LHCN-M2 (cell line): ENCODE results near the gene DFFB. TPM values are rescaled to one million over a fixed set of nuclear protein-coding genes. Genes with fewer than 3 reads are reported as not detected.

Experiments used
- DNase-seq: peaks from one replicate; pipeline ENCODE4 v3.0.0-alpha.2; 2012; ENCODE audit warnings: low read depth
- total RNA-seq: library from RNA; depleted of rRNA; stranded (reverse); fragments of >200 nt; gene quantifications from 2 replicates; pipeline ENCODE4 v1.2.3, GENCODE V29; 2014; rRNA removed

DFFB gene
- total RNA-seq, 1 experiment from 2014 or later: 6.6 TPM

GRCh38 chr1:3924825-3925220, 67.5 kb downstream of the DFFB start:
- DNase-seq: peak; percentile 56

- no peak for DNase-seq
These were observed 68.0 kb downstream of the DFFB start for GRCh38 chr1:3925256-3925655.

DNA sequence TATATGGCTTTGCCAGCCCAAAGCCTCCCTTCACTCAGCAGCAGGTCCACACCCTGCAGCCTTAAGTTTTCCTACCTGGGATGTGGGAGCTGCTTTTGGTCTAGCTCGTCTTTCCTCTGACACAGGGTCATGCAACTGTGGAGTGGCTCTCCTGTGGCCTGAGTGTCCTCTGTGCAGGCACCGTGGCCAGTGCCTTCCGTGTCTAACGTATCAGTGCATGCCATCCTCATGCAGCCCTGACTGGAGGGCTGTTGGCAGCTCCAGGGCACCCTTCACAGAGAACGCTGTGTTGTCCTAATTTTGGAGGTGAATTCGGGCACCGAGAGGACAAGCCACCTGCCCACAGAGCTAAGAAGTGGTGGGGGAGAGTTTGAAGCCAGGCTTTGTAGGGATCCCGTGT, 68.5 kb downstream of the DFFB start:
- no peak for DNase-seq

GRCh38 chr1:3926956-3927355, 69.7 kb downstream of the DFFB start:
- no peak for DNase-seq

DNA sequence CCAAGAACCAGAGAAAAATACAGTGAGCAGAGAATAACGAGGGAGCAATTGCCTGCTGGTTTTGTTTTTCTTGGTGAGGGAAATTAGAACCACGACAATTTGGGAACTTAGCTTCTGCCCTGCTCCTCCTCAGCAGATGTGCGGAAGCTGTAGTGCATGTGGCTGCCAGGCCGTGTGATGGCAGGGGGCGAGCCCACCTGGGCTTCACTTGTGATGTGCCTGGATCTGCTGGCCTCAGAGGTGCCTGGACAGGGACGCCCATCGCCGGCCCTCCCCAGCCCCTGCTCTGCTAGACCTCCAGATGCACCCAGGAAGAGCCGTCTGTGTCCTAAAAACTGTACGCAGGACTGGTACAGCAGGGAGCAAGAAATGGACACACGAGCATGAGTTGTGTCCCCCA, 71.3 kb downstream of the DFFB start:
- DNase-seq: no peak

DNA sequence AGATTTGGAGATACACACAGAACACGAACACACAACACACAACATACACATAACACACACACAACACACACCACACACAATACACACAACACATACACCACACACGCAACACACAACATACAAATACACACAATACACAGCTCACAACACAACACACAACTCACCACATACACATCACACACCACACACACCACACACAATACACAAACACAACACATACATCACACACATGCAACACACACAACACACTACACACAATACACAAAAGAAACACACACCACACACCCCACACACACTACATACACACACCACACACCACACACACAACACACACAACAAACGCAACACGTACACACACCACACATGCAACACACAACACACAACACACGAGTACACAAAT, 71.8 kb downstream of the DFFB start:
- no peak for DNase-seq

- no peak for DNase-seq
These were observed 73.2 kb downstream of the DFFB start for GRCh38 chr1:3930301-3931006.

DNA sequence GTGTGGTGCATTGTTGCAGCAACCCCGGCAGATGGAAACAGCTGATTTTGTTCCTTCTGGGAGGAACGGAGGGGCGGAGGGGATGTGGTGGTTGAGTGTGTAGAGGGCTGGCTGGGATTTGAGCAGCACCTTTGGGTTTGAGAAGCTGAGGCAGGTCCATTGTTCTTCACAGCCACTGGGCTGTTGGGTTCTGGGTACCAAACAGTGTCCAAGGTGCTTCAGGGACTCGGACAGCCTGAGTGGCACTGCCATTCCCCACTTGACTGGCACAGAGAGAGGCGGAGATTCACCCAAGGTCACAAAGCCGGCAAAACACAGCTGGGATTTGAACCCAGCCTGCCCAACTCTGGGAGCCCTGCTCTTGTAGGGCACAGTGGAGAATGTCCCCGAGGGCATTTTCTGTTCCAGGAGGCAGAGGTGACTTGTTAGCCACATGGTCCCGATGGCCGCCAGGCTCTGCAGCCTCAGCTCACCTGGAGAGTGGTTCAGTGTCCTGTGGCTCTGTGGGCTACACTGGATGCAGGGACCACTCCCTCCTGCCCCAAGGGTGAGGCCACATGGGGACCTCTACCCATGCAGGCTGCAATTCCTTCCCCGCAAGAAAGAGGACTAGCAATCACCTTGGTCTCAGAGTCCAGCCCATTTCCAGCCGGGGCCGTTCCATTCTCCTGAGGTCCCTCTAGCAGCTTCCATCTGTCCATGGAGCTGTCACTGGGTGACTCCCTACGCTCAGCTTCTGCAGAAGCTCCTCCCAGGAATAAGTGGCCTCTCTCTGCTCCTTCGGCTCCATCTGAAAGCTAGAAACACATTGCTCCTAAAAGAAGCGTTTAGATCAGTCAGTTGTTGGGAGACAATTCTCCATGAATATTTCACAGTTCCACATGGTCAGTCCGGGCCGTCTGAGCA, 74.0 kb downstream of the DFFB start:
- no peak for DNase-seq

DNA sequence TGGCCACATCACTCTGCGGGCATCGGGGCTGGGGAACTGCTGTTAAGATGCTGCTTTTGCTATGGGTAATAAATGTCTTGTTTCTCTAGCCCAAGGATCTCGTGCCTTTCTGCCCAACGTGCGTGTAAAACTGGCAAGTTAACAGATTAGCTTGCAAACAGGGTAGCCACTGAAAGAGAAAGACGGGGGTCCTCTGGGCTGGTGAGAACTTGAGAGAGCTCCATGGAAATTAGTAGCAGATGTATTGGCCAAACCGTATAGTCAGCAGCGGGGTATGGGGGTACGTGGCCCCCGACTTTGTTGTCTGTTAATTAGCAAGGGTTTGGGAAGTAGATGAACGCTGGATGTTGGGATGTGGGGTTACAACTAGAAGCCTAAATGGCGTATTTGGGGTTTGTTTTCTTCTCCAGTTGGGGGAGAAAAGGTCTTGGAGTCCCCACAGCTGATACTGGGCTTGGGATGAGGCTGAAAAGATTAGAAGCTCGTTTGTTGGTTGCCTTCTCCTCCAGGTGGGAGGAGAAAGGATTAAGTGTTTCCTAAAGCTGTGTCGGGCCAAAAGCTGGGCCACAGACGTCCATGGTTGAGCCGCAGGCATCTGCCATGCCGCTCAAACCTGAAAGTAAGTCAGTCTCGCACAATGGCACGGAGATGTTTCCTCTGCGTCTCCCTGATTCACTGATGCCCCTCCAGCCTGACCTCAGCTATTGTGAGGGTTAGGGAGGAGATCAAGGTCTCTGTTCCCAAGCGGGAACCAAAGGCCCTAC, 75.1 kb downstream of the DFFB start:
- DNase-seq: no peak

Other genes with a start within 250 kb of the DFFB start
- gene MEGF6, start 246.0 kb upstream of the DFFB start, total RNA-seq: 0.11 and 0.26 TPM in 2 replicates
- 12.4 and 19.6 TPM in 2 replicates for gene TPRG1L, start 232.5 kb upstream of the DFFB start, total RNA-seq
- gene WRAP73, start 207.4 kb upstream of the DFFB start, total RNA-seq: 23.3 and 23.7 TPM in 2 replicates
- 2.4 and 2.6 TPM in 2 replicates for gene TP73, start 205.0 kb upstream of the DFFB start, total RNA-seq
- gene CCDC27, start 105.0 kb upstream of the DFFB start, total RNA-seq: not detected in 2 replicates
- gene SMIM1, start 84.7 kb upstream of the DFFB start, total RNA-seq: not detected in 2 replicates
- 33.7 and 44.1 TPM in 2 replicates for gene LRRC47, start 61.0 kb upstream of the DFFB start, total RNA-seq
- 14.6 TPM in 2 replicates for gene CEP104, start 265 bp upstream of the DFFB start, total RNA-seq
- gene C1orf174, start 42.8 kb downstream of the DFFB start, total RNA-seq: 31.8 and 38.3 TPM in 2 replicates